Measurements from ENCODE around the gene CROCC2.

The CROCC2 gene

DNA sequence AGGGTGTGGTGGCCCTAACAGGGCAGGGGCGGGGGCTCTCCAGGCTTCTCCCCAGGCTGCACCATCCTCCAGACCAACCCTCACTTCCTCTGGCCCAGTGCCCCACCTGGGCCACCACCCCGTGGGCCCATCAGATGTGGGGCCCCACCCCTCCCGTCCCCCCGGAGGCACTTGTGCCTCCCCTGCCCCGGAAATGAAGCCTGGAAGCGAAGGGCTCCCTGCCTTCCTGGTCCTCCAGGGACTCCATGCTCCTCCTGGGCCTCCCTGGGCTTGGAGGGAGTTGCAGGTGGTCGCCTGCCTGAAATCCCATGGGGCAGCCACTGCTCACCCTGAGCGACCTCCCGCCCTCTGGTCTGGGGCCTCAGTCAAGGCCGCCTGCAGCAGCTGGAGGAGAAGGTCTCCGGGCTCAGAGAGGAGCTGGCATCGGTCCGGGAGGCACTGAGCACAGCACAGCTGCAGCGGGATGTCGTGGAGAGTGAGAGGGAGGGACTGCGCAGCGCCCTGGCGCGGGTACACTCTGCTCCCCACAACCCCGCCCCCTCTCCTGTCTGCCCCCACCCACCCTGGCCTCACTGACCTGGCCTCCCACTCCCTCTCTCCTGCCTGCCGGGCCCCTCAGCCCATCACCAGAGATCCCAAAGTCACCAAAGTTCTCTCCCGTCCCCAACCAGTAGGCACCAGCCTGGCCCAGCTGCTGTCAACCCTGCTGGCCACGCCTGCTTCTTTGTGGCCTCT lies 28.0 kb downstream of the CROCC2 start:
- DNase-seq (ENCODE audit: low read depth) = no peak

DNA sequence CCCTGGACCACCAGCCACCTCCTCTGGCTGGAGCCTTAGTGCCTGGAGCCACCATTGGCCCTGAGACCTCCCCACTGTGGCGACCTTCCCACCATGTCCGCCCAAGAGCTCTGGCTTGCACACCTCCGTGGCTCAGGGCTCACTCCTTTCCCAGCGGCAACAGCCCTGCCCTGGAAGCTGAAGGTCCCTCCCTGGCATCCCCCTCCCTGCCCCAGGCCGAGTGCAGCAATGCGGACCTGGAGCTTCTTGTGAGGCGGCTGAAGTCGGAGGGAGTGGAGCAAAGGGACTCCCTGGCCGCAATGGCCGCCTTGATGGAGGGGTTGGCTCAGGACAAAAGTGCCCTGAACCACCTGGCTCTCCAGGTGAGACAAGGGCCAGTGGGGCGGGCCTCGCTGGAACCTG lies 28.6 kb downstream of the CROCC2 start:
- no peak for DNase-seq (ENCODE audit: low read depth)

DNA sequence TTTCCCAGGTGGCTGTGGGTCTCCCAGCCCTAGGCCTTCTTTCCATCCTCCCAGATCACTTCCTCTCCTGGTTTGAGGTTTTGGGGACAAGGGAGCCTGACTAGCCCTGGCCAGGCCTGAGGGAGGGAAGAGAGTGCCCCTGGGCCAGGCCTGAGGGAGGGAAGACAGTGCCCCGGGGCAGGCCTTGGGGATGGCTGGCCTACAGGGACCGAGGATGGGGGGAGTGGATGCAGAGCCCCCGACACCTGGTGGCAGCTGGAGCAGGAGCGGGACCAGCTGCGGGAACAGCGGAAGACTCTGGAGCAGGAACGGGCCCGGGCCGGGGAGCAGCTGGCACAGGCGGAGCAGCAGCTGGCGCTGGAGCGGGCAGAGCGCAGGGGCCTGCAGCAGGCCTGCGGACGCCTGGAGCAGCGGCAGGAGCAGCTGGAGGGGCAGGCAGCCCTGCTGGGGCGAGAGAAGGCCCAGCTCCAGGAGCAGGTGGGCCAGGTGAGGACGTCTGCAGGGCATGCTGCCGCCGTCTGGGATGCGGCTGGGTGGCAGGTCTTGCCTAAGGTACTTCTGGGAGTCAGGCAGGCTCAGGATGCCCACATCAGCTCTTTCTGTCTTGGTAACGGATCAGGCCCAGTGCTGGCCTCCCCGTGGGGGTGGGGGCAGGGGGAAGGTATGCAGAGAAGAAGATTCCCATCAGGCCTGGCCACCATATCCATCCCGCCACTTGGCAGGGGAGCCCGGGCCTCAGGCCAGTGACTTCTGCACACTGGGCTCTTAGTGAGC lies 29.2 kb downstream of the CROCC2 start:
- no peak for DNase-seq (ENCODE audit: low read depth)

DNA sequence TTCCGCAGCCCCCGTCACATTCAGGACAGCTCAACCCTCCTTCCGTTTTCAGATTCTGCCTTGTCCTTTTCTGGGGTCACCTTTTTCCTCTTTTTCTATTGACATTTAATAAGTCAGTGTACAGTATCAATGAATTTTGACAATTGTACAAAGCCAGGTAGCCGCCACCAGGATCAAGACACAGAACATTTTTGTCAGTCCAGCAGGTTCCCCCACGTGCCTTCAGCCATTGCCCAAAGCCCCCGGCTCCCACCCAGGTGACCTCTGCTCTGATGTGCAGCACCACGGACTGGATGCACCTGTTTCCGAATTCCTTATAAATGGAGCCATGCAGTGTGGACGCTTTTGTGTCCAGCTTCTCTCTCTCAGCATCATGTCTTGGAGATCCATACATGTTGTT lies 30.0 kb downstream of the CROCC2 start:
- DNase-seq (ENCODE audit: low read depth) = no peak

DNA sequence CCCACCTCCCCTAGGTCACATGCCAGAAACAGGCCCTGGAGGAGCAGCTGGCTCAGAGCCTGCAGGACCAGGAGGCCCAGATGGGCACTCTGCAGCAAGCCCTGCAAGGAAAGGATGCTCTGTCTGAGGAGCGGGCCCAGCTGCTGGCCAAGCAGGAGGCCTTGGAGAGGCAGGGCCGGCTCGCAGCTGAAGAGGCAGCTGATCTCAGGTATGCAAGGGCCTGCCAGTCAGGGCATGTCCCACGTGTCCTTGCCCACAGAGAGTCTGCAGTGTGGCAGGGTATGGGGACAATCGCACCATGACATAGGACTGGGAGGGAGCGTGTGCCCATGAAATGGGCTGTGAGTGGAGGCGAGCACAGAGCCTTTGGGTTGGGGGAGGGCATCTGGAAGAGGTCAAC lies 39.9 kb downstream of the CROCC2 start:
- DNase-seq (ENCODE audit: low read depth) = no peak

DNA sequence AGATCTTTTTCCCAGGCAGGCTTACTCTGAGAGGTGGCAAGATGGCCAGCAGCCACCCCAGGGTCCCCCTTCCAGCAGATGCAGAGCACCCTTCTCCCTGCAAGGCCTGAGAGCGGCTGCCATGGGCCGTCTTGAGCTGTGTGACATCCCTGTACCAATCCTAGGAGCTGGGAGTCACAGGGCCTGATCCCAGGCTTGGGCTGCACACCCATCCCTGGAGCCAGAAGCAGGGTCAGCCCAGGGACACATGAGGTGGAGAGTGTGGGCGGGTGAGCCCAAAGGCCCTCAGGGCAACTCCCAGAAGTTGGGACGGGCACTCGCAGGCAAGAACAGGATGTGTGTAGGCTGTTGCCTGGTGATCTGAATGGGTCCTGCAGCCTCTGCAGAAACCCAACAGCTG lies 40.5 kb downstream of the CROCC2 start:
- no peak for DNase-seq (ENCODE audit: low read depth)

DNA sequence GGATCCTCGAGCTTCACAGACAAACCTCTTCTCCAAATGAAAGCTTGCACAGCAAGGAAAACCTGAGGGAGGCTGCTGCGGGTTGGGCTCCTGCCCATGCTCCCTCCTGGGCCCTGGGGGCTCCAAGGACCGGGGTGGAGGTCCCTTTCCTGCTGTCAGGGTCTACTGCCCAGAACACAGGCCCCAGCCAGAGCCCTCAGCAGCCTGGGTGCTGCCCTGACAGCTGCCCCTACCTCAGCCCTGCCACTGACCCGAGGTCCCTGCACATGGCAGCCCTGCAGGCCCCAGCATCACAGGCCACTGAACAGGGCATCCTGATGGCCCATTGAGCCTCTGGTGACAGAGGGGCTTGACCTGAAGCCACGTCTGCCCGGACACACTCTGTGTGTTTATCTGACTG lies 41.0 kb downstream of the CROCC2 start:
- no peak for DNase-seq (ENCODE audit: low read depth)

DNA sequence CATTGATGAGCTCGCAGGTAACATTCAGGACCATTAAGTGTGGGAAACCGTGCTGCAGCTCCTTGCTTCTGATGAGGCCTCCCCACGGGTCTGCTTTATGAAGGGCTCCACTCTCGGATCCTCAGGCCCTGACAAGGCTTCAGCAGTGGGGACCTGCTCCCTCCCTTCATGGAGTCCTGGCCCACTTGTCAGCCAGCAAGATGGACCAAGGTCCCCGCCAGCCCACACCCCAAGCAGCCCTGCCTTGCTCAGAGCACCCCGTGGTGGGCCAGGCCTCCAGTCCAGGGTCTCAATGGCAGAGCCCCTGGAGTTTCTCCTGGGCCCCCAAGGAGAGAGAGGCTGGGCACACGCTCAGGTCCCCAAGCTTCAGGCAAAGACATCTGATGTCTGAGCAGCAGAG lies 41.5 kb downstream of the CROCC2 start:
- DNase-seq (ENCODE audit: low read depth) = no peak

DNA sequence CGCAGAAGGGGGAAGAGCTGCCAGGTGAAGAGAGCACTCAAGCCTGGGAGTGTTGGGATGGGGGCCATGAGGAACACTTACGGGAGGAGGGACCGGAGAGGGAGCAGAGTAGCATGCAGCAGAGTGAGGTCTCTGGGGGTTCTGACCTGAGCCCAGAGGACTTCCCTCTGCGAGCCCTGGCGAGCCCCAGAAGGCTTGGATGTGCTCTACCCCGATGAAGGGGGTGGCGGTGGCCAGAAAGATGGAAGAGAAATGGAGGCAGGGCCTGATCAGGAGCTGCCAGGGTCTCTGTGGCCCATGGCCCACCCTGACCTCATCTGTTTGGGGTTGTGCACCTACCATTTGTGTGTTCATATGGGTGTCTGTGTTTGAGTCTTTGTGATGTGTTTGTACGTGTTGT lies 42.0 kb downstream of the CROCC2 start:
- no peak for DNase-seq (ENCODE audit: low read depth)

DNA sequence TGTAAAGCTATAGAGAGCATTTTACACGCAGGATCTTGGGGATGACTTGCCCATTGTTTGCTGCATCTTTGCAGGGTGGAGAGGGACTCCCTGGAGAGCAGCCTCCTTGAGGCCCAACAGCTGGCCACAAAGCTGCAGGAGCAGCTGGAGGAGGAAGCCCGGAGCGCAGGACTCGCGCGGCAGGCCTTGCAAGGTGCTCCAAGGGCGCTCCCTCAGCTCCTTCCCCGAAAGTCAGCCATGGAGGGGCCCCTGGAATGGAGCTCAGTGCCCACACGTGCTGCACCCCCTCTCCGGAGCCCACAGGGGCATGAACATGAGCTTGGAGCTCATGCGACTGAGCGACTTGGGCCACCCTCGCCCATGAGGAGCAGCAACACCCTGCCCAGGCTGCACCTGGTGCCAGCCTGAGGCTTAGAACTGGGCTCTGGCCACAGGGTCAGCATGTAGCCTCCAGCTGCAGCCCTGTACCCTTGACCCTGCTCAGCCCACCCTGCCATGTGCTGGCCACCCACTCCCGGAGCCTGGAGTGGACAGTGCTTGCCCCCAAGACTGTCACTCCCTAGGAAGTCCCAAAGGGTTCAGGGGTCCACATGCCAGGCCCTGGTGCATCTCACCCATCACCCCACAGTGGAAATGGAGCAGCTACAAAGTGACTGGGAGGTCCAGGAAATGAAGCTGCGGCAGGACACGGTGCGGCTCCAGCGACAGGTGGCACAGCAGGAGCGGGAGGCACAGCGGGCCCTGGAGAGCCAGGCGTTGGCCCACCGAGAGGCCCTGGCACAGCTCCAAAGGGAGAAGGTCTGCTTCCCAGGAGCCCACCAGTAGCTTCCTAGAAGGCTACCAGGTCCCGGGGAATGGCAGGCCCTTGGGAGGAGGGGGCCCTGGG lies 43.0 kb downstream of the CROCC2 start:
- no peak for DNase-seq (ENCODE audit: low read depth)

DNA sequence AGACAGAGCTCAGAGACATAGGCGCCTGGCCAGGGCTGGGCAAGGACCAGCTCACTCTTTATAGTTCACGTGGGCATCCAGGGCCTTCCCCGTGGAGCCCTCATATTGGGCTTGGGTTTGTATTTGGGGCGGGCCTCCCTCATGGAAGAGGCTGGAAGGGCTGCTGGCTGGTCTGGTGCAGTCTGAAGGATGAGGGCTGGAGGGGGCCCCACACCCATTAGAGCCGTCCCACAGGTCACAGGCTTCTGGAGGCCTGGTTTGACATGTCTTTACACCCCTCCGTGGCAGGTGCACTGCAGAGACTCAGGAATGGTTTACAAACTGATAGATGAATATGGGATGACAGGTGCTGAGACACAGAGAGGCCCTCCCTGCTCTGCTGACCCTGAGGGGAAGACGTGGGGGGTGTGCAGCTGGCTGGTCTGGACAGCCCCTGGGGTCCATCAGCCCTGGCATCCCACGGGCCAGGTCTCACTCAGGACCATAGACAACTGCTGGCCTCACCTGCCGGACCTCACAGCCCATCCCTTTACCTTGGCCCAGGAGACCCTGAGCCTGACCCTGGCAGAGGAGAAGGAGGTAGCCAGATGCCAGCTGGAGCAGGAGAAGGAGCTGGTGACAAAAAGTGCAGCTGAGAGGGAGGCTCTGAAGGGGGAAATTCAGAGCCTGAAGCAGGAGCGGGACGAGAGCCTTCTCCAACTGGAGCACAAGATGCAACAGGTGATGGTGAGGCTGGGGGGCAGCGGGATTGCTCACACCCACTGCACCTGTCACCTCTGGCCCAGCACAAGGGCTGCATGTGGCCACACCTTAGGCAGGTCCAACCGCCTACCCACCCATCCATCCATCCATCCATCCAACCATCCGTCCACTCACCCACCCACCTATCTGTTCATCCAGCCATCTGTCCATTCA lies 43.9 kb downstream of the CROCC2 start:
- DNase-seq (ENCODE audit: low read depth) = no peak

DNA sequence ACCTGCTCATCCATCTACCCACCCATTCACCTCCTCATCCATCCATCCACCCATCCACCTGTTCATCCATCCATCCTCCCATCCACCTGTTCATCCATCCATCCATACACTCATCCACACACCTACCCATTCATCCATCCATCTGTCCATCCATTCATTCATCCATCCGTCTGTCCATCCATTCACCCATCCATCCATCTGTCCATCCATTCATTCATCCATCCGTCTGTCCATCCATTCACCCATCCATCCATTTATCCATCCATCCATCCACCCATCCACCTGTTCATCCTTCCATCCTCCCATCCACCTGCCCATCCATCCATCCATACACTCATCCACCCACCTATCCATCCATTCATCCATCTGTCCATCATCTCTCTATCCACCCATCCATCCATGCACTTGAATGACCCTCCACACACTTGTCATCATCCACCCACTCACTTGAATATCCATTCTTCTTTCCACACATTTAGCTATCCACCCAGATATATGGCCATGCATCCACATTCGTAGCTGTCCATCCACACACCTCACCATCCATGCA lies 45.0 kb downstream of the CROCC2 start:
- no peak for DNase-seq (ENCODE audit: low read depth)

DNA sequence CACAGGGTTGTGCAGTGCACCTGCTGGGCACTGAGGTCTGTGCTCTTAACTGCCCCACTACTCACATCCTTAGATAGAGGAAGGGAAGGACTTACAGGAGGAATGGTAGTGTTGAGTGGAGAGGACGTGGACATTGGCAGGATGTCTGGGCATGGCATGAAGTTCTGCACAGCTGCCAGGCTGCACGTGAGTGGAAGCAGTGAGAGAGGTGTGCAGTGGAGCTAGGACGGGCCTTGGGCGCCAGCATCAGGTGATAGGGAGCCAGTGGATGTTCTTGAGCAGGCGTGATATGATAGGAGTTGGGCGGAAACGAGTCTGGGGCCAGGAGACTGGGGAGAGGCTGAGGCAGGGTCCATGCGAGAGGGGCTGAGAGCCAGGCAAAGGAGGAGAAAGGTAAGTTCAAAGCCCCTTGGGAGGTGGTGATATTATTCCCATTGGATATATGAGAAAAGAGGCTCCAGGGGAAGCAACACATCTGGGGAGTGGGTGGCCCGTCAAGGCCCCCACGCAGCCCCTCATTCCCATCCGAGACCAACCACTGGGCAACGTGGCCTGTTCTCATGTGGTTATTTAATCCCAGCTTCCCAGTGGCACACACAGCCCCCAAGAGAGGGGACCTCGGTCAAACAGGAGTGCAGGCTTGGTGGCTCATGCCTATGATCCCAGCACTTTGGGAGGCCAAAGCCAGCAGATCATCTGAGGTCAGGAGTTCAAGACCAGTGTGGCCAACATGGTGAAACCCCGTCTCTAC lies 46.5 kb downstream of the CROCC2 start:
- no peak for DNase-seq (ENCODE audit: low read depth)

DNA sequence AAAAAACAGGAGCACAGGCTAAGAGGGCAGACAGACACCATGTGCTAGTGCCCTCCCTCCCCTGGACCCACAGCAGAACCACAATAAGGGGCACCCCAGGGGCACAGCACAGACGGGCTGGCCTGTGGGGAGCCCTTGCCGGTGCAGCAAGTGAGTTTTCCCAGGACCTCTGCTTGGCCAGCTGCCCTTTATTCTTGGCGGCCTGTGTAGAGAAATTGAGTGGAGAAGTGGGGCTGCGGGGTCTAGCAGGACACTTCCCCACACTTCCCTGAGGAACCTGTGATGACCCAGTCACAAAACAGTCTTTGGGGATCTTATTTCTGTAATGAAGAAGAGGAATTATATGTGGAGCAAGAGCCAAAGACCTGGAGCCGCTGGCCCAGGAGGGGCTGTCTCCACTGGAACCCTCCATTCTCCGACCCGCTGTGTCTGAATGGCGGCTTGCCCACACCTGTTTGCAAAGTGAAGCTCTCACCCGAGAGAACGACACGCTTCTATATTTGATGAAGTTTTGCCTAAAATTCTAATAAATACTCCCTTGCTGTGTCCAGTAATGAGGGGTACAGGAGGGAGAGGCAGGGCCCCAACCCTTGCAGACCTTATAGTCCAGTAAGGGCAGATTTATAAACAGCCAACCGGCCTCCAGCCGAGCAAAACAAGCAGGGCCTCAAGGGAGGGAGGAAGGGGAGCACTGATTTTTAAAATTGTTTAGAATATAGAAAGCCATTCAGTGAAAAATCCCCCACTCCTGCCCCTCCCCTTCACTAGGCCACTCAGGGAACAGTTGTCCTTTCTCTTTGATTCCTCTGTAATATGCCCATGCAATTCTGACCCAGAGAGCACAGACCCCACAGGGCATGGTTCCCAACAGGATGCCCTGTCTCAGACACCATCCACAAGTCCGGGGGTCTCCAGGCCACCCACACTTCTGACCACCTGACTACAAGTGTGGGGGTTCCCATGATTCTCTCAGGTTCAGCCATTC lies 47.6 kb downstream of the CROCC2 start:
- DNase-seq (ENCODE audit: low read depth) = no peak

DNA sequence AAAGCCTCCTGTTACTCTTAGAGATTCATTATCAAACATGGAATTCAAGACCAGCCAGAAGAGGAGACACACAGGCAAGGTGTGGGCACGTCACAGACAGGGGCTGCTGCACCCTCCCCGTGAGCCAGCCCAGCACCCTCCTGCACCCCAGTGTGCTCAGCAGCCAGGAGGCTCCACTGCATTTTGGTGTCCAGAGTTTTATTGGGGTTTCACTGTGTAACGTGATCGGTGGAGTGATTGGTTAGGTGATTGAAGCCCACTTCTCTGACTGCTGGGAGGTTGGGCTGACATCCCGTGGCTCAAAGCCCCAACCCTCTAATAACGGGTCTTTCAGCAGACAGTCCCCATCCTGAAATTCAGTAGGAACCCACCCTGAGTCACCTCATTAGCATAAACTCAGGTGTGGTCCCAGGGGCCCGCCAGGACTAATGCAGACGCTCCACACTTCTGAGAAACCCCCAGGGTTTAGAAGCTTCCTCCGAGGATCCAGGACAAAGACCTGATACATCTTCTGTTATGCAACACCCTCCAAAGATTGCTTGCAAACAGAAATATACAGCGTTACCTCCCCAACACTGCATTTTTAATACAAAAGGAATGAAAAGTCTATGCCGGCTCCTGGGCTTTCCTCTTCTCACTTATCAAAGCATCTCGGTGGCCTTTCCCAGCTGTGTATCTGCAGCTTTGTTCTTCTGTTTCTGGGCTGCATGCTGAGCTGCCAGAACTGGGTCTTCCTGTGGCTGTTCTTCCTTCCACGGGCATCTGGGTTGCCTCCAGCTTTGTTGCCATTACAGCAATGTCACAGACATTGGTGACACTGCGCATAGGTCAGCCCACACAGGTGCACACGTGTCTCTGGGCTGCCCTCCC lies 48.5 kb downstream of the CROCC2 start:
- DNase-seq (ENCODE audit: low read depth) = no peak

DNA sequence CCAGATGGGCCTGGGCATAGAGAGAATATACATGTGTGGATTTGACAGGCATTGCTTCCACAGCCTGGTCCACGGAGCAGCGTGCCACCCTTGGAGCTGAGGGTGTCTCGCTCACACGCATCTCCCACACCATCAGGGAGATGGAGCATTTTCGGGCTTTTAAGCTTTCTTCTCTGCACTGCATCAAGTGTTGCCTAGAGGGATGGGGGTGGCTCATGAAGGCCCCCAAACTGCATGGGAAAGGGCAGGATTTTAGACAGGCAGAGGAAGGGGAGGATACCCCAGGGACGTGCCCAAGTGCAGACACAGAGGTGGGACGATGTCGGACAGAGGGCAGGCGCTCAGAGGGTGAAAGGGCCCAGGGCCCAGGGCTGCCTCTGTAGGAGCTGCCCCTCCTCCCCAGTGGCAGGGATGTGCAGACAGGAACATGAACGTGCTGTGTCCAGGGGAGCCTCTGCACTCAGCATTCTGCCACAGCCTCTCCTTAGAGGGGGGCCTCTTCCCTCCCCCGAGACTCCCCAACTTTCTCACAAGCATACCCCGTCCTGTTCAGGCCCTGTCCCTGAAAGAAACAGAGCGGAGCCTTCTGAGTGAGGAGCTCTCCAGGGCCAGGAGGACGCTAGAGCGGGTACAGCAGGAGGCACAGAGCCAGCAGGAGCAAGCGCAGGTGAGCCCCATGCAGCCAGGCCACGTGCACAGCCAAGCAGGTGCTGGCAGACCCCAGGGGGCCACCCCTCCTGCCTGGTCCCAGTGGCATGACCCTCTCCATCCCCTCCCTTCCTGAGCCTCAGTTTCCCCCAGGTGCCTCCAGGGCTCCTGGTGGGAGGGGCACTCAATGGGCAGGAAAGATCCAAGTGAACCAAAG lies 49.4 kb downstream of the CROCC2 start:
- DNase-seq (ENCODE audit: low read depth) = no peak

DNA sequence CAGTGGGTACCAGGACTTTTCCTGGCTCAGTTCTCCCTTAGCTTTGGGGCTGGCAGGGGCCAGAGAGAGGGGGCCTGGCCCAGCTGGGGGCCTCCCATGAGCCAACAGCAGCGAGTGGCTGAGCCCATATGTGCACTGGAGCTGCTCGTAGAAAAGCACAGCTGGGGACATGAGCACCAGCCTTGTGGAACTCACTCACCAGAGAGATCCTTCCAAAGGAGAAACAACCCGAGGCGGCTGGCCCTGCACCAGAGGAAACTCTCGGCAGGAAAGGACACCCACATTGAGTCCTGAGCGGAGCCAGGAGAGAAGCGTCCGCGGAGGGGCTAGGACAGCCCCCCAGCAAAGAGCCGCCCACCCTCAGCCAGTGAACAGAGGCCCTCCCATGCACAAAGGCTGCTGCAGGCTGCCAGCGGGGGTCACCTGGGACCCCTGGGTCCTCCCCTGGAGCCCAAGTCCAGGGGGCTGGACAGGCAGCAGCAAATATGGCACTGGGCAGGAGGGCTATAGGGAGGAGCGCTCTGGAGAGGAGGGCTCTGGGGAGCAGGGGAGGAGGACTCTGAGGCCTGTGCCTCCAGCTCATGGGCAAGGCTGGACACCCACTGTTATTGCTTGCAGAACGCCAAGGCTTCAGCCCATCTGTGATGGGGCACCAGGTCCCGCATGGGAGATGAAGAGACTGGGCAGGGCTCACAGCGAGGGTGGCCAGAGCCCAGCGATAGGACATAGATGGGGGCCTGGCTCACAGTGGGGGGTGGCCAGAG lies 50.2 kb downstream of the CROCC2 start:
- DNase-seq (ENCODE audit: low read depth) = no peak
